Osteocyte (in vitro differentiated cells): ENCODE data around the gene TTC33. TPM values are rescaled to one million over a fixed set of nuclear protein-coding genes. Genes with fewer than 3 reads are reported as not detected.
A peak's percentile ranks its signal among the peaks of the same experiment; 100 is the strongest.

Source experiments
- DNase-seq: peaks from one replicate; pipeline ENCODE4 v3.0.0; 2021; ENCODE audit warnings: mixed read lengths; ENCODE audit not compliant: unreplicated experiment; ENCODE audit errors: extremely low spot score
- H3K27ac Mint-ChIP-seq: one replicate; pipeline ENCODE4 v1.8.0; 2021; ENCODE audit warnings: mild to moderate bottlenecking, mixed read lengths; ENCODE audit not compliant: unreplicated experiment
- H3K27me3 Mint-ChIP-seq: one replicate; pipeline ENCODE4 v1.8.0; 2021; ENCODE audit warnings: mixed read lengths; ENCODE audit not compliant: unreplicated experiment
- H3K36me3 Mint-ChIP-seq: one replicate; pipeline ENCODE4 v1.8.0; 2021; ENCODE audit warnings: mixed read lengths; ENCODE audit not compliant: unreplicated experiment
- H3K4me1 Mint-ChIP-seq: one replicate; pipeline ENCODE4 v1.8.0; 2021; ENCODE audit warnings: mixed read lengths; ENCODE audit not compliant: unreplicated experiment
- H3K4me3 Mint-ChIP-seq: one replicate; pipeline ENCODE4 v1.8.0; 2021; ENCODE audit warnings: mild to moderate bottlenecking, moderate library complexity, mixed read lengths; ENCODE audit not compliant: unreplicated experiment
- H3K9me3 Mint-ChIP-seq: one replicate; pipeline ENCODE4 v1.8.0; 2021; ENCODE audit warnings: mixed read lengths; ENCODE audit not compliant: unreplicated experiment
- CTCF ChIP-seq: fragments of 200-600 bp; sonication (generic); IDR thresholded peaks from 2 replicates; pipeline ENCODE4 v1.5.0; 2021; ENCODE audit warnings: antibody characterized with exemption, mild to moderate bottlenecking, moderate library complexity
- total RNA-seq: library from RNA; stranded (reverse); gene quantifications from 2 replicates; pipeline ENCODE4 v1.2.1, GENCODE V29; 2021

Gene TTC33
- total RNA-seq, 1 donor from 2014 or later, result 18.1 TPM

GRCh38 chr5:40547557-40547956 is 208.2 kb downstream of the TTC33 start:
- no peaks in the 10 kb centered on the region for H3K36me3 Mint-ChIP-seq
- H3K27ac Mint-ChIP-seq, result no peak overlapping the region
- no peaks in the 10 kb centered on the region for H3K27me3 Mint-ChIP-seq
- H3K4me3 Mint-ChIP-seq, result no peak overlapping the region
- no peak for DNase-seq
- TF ChIP-seq CTCF, result no peak
- H3K4me1 Mint-ChIP-seq, result peaks cover 19% of the 10 kb centered on the region
- no peaks in the 10 kb centered on the region for H3K9me3 Mint-ChIP-seq

- peaks cover 11% of the 10 kb centered on the region for H3K9me3 Mint-ChIP-seq
- H3K27me3 Mint-ChIP-seq, result no peaks in the 10 kb centered on the region
- no peak overlapping the region for H3K27ac Mint-ChIP-seq
- no peak for DNase-seq
- no peak for TF ChIP-seq CTCF
- peaks cover 6% of the 10 kb centered on the region for H3K4me1 Mint-ChIP-seq
- H3K4me3 Mint-ChIP-seq, result no peak overlapping the region
- no peaks in the 10 kb centered on the region for H3K36me3 Mint-ChIP-seq
Measured at GRCh38 chr5:40540301-40540700, 215.5 kb downstream of the TTC33 start.

GRCh38 chr5:40524677-40525076 is 231.1 kb downstream of the TTC33 start:
- Mint-ChIP-seq H3K9me3 (peaks cover 12% of the 10 kb centered on the region), H3K4me1 (peaks cover 11% of the 10 kb centered on the region), H3K27me3 (no peaks in the 10 kb centered on the region), H3K36me3 (no peaks in the 10 kb centered on the region), H3K27ac (no peak overlapping the region), H3K4me3 (no peak overlapping the region)
- DNase-seq, result no peak
- TF ChIP-seq CTCF, result no peak

- no peaks in the 10 kb centered on the region for H3K27me3 Mint-ChIP-seq
- peaks cover 13% of the 10 kb centered on the region for H3K4me1 Mint-ChIP-seq
- no peaks in the 10 kb centered on the region for H3K36me3 Mint-ChIP-seq
- no peak overlapping the region for H3K4me3 Mint-ChIP-seq
- H3K9me3 Mint-ChIP-seq, result peaks cover 12% of the 10 kb centered on the region
- no peak for DNase-seq
- no peak overlapping the region for H3K27ac Mint-ChIP-seq
- no peak for TF ChIP-seq CTCF
Measured at GRCh38 chr5:40521925-40522324, 233.8 kb downstream of the TTC33 start.

- Mint-ChIP-seq H3K4me3 (peak overlapping the region; percentile 28), H3K9me3 (peaks cover 12% of the 10 kb centered on the region)
- no peak for TF ChIP-seq CTCF
Measured at GRCh38 chr5:40521108-40521785, 234.5 kb downstream of the TTC33 start.

More at GRCh38 chr5:40521108-40521785, 234.5 kb downstream of the TTC33 start:
- Mint-ChIP-seq H3K27ac (no peak overlapping the region), H3K4me1 (peaks cover 13% of the 10 kb centered on the region), H3K27me3 (no peaks in the 10 kb centered on the region), H3K36me3 (no peaks in the 10 kb centered on the region)
- DNase-seq, result no peak
